HG02870 (cell line): Measurements from ENCODE around the gene TRPV4.

Source experiments
- ATAC-seq: cut with Tn5 transposase; IDR thresholded peaks from one replicate; pipeline ENCODE4 v1.9.1; 2021; ENCODE audit warnings: mild to moderate bottlenecking, moderate library complexity; ENCODE audit not compliant: unreplicated experiment

The TRPV4 gene

DNA sequence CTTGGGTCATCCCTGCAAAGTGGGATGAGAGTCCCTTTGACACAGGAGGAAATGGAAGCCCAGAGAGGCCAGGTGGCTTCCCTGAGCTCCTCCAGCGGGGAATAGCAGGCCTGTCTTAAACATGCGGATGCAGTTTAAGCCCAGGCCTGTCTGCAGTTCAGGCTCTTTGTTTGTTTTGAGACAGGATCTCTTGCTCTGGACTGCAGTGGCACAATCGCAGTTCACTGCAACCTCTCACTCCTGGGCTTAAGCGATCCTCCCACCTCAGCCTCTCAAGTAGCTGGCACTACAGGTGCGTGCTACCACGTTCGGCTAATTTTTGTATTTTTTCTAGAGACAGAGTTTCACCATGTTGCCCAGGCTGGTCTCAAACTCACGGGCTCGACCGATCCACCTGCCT is 3.5 kb downstream of the TRPV4 start:
- no peak for ATAC-seq

DNA sequence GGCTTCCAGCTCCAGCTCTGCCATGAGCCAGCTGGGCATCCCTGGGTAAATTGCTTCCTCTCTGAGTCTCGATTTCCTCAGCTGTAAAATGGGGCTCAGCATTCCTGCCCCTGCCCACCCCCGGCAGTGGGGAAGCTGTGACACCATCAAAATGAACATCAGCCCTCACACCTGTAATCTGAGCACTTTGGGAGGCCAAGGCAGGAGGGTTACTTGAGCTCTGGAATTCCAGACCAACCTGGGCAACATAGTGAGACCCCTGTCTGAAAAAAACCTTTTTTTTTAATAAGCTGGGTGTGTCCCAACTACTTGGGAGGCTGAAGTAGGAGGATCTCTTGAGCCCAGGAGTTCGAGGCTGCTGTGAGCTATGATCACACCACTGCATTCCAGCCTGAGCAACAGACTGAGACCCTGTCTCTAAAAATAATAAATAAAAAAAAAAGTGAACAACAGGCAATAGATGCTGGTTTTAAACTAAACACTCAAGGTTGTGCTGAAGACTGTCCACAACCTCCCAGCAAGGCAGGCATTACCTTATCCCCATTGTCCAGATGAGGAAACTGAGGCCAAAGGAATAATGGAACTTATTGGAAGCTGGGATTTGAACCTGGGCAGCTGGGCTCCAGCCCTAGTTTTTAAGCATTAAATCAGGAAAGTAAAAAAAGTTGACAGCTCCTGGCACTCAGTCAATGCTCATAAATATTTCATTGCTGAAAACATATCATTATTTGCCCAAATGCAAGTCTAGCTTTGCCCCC is 4.3 kb downstream of the TRPV4 start:
- ATAC-seq = no peak

DNA sequence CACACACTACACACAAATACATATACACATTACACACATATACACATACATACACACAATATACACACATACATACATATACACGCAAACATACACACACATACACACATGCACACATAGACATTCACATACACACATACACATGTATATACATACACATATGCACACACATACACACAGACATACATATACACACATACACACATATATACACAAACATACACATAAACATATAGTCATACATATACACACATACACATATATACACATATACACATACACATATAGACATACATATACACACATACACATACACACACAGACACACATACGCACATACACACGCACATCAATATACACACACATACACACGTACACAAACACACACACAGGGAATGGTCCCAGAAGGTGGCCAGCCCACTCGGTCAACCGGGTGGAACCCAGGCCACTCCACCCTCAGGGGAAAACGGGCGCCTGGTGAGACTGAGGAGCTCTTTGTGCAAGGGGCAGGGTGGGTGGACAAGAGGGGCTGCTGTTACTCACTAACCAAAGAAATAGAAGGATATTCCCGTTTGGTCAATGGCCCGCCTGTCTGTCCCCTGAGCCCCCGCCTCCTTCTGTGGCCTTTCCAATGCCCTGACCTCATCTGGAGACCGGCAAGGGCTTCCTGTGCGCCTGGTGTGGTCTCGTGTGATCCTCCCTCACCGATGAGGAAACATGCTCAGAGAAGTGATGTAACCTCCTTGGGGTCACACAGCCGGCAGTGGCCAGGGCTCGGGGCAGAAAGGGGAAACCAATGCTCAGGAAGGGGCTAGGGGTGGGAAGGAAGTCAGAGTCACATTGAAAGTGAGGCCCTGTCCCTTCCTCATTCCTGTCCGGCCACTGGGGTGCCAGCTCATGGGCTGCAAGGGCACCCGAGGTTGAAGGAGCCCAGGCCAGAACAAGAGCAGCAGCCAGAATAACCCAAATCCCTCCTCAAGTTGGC is 5.3 kb downstream of the TRPV4 start:
- ATAC-seq = no peak

DNA sequence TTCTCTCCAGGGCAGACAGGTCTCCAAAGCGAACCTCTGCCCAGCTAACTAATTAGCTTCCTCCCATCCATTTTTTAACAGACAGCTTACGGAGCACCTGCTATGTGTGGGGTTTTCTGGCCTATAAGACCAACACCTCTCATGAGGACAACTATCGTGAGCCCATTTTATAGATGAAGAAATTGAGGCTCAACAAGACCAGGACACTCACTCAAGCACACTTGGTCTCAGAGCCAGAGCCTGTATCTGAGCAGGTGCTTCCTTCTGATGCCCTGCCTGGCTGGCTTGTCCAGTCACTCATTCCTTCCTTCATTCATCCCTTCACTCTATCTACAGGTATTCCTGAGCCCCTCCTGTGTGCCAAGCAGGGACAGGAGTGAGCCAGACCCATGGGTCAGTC is 6.1 kb downstream of the TRPV4 start:
- no peak for ATAC-seq

DNA sequence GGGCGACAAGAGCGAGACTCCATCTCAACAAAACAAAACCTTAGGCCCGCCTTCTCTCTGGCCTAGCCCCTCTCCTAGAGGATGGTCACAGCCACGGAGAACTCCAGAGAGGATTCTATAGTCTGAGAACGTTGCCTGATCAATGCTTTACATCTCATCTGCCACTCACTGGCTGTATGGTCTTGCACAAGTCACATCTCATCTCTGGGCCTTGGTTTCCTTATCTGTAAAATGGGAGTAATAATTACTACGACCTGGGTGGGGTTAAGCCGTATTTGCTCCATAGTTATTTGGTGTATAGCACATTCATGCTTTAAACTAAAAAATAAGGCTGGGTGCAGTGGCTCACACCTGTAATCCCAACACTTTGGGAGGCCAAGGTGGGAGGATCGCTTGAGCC is 8.5 kb downstream of the TRPV4 start:
- no peak for ATAC-seq

DNA sequence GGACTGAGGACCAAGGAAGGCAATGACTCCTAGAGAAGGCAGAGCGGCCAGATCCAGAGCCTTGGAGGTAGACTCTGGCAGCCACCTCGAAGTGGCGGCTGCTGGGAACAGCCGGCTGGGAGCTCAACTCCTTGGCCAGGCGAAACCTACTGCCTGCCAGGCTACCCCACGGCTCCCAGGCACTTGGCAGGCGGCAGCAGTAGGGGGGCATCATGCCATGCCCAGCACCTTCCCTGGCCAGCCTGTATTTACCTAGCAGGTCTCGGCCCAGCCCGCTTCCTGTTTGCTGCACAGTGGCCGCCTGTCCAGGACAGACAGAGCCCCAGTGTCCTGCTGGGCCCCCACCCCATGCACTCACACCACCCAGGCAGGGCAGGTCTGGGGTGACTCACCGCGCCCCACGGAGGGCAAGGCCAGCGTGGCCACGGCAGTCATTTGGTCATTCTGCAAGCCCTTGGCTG is 10.2 kb downstream of the TRPV4 start:
- ATAC-seq = no peak

DNA sequence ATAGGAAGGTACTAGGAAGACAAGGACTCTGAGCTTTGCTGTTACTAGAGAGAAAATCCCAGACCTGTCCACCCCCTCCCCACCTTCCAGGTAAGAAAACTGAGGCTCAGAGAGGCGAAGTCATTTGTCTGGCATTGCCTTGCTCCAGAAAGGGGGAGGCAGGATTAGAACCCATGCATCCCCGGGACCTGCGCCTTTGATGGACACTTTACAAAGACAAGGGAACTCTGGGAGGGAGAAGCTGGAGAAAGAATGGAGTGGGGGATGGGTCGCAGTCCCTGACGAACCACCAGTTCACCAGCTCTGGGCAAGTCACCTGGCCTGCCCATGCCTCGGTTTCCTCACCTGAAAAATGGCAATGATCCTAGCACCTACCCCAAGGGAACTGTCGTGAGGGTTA is 10.8 kb downstream of the TRPV4 start:
- no peak for ATAC-seq

DNA sequence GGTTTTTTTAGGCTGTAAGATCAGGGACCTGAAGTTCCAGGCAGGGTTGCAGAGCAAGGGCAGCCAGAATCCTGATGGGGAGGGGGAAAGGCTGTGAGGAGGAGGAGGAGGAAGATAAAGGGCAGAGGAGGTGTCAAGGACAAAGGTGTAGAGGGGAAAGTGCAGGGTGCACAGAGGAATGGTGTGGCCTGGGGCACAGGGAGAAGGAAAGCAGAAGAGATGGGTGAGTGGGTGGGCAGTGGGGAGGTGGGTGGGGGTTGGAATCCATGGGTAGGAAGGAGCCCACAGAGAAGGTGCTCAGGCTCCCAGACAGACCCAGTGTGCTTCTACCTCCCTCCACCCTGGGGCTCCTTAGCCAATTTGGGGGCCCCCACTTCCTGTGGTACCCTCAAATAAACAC is 11.2 kb downstream of the TRPV4 start:
- no peak for ATAC-seq

DNA sequence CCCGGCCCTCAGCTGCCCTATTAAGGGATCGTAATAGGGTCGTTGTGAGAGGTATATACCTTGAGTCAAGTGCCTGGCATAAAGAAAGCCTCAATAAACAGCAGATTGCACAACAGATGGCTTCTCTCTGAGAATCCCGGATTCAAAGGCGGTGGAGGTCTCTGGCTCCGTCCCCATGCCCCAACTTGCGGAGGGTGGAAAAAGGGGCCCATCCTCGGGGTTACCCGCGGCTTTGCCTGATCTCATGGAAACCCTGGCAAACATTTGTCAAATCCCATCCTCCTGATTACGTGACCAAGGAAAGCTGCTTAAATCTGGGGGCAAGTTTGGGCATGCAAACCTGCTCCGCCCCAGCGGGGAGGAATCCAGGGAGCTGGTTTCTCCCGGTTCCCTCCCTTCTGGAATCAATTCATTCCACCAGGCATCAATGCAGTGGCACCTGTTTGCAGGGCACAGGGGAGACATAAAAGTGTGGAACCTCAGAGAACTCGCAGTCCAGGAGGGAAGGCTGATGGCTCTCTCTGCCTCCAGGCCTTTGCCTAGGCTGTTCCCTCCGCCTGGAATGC is 12.3 kb downstream of the TRPV4 start:
- ATAC-seq = no peak

DNA sequence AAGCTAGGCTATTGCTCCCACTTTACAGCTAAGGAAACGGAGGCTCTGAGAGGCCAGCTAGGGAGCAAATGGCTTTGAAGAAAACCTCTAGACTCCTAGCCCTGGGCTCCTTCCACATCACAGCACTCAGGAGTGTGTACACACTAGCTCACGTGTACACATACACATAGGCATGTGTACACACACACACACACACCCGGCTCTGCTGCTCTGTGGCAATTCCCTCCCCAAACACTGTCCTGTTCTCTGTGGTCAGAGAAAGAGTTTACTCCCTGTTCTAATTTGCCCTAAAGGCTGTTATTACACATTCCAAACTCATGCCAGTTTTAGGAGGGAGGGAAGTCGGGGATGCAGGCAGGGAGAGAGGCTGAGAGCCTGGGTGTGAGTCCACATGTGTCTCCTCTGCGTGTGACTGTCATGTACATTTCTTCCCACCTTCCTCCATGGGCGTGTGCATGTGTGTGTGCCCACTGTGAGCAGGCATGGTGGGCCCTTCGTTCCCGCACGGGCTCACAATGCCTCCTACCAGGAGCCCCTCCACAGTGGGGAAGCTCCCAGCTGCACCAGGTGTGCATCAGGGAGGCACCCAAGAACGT is 14.2 kb downstream of the TRPV4 start:
- ATAC-seq = no peak

DNA sequence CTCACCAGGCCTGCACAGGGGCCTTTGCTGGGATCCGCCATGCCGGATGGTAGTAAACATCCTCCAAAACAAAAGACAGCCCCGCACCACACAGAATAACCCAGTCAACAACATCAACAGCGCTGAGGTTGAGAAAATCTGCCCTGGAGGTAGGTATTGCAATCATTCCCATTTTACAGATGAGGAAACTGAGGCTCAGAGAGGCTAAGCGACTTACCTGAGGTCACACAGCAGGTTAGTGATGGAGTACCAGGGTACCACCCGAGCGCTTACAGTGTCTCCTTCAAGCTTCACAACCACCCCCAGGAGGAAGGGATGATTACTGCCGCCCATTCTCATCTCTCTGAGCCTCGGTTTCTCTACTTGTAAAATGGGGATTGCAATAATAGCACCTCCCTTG is 14.9 kb downstream of the TRPV4 start:
- no peak for ATAC-seq

DNA sequence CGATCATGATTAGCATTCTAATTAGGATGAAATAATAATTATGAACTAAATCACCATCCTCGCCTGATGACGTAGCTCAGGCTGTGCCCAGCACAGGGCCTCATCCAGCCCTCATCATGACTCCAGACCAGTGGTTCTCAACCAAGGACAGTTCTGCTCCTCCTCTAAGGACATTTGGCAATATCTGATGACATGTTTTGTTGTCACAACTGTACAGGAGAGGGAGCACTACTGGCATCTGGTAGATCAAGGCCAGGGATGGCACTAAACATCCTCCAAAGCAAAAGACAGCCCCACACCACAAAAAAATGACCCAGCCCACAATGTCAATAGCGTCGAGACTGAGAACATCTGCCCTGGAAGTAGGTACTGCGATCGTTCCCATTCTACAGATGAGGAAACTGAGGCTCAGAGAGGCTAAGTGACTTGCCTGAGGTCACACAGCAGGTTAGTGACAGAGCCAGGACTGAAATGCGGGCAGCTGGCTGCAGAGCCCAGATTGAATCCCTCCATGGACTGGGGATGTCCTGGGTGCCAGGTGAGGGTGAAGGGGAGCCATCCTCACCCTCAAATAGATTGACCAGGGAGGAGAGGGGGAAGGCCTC is 15.5 kb downstream of the TRPV4 start:
- no peak for ATAC-seq

DNA sequence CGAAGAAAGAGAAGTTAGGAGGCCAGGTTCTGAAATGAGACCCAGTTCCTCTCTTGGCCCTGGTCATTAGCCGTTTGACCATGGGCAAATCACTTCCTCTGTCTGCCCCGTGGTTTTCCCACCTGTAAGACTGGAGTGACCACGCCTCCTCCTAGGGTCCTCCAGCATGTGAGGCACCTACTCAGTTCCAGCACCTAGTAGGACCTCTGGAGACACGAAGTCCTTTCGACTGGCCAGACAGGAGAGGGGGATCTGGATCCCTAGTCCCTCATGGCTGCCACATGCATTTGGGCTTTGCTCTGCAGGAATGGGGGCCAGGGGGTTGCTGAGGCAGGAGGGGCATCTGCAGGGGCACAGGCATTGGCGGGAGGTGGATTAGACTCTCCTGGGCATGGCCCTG is 16.3 kb downstream of the TRPV4 start:
- ATAC-seq = no peak

DNA sequence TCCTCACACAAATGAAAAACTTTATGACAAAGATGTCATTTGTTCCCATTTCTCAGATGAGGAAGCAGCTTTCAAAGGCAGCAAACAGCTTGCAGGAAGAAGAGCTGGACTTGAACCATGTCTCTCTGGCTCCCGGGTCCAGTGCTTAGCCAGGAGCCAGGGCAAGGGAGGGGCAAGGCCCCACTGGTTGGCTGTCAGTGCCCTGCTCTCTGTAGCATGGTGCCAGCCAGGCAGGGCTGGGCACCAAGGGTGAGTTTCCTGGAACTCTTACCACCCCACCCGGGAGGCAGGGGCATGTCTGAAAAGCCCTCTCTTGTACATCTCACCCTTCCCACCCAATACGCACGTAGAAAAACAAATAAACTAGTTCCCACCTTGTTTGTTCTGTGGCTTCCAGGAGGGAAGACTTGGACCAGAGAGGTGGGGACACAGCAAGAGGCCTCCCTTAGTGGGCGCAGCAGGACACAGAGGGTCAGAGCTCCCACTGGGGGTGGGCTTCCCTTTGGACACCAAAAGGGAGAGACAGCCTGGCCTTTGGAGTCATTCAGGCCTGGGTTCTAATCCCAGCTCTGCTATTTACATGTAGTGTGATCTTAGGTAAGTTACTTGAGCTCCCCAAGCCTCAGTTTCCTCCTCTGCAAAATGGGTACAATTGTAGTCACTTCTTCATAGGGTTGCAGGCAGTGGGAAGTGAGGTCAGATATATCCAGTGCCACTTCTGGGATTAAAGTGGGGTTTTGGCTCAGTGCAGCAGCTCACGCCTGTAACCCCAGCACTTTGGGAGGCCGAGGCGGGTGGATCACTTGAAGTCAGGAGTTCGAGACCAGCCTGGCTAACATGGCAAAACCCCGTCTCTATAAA is 17.2 kb downstream of the TRPV4 start:
- ATAC-seq = no peak

DNA sequence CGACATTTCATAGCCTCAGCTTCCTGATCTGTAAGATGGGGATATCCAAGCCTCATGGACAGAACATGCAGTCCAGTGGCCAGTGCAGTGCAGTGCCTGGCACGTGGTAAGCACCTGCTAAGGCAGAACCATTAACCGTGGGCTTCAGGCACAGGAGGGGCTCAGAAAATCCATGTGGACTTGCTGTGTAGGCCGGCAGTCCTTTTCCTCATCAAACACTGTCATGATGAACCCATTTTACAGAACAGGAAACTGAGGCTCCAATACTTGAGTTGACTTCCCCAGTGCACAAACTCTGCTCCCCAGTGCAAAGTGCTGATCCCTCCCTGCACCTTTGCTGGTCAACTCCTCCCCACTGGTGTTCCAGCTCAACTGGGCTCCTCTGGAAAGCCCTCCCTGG is 18.0 kb downstream of the TRPV4 start:
- ATAC-seq = no peak

DNA sequence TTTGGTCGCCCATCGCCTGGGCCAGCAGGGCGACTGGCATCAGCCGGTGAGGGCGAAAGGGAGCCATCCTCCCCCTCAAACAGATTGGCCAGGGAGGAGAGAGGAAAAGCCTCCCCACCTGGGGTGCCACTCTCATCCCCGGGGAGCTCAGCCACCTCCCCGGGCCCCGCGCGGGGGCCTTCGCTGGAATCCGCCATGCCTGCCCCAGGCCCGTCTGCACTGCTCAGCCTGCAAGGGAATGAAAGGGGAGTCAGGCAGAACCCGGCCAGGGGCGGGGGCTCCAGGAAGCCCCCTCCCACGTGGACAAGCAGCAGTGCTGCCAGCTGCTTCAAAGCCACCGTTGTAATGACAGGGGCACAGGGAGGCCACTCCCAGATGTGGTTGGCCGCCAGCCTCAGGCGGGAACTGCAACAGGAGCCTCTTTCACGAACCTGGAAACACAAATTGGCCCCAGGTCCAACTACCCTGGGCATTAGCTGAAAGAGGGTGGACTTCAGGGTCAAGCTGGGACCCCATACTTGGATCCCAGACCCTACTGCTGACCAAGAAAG is 18.5 kb downstream of the TRPV4 start:
- ATAC-seq = no peak

DNA sequence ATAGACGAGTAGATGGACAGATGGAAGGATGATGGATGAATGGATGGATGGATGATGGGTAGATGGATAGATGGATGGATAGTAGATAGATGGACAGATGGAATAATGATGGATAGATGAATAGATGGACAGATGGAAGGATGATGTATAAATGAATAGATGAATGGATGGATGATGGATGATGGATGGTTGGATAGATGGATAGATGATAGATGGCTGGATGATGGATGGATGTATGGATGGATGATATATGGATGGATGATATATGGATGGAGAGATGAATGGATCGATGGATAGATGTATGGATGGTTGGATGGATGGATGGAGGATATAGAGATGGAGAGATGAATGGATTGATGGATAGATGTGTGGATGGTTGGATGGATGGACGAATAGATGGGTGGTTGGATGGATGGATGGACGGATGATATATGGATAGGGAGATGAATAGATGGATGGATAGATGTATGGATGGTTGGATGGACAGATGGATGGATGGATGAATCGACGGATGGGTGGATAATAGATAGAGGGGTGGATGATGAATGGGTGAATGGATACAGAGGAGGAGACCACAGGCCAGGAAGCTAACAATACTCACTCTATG is 19.3 kb downstream of the TRPV4 start:
- ATAC-seq = no peak

DNA sequence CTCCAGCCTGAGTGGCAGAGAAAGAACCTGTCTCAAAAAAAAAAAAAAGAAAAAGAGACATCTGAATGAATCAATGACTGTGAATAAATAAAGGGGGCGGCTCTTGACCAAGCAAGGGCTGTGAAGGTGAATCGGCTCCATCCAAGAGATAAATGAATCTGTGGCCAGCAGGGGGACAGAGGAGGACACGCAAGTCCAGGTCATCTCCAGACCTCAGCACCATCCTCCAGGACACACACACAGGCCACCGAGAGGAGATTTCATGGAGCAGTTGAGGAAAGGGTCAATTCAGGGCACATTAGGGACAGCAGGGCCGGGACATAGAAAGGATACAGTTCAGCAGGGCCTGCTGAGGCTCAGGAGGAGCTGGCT is 21.6 kb downstream of the TRPV4 start:
- no peak for ATAC-seq

DNA sequence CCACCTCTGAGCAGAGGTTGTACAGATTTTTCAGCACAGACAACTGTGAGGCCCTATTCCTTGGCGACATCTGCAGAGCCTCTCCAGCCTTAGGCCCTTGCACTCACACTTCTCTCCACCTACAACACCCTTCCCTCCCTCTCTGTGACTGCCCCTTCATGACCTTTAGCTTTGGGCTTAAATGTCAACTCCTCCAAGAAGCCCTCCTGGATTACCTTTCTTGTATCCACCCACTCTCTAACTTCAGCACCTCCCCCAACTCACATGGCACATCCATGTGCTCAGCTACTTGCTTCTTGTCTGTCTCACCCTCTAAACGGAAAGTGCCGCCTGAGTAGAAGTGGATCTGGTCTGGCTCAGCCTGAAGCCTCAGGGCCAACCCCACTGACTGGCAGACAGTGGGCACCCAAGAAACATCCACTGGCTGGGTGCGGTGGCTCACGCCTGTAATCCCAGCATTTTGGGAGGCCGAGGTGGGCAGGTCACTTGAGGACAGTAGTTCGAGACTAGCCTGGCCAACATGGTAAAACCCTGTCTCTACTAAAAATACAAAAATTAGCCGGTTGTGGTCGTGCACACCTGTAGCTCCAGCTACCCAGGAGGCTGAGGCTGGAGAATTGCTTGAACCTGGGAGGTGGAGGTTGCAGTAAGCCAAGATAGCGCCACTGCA is 22.1 kb downstream of the TRPV4 start:
- ATAC-seq = no peak
